IPS DF 4.7 (cell line): Measurements from ENCODE around the gene KRT13.

Experiments used
- DNase-seq: peaks from one replicate; pipeline ENCODE4 v3.0.0-alpha.2; 2013; ENCODE audit warnings: low spot score; ENCODE audit errors: extremely low read depth

The KRT13 gene

GRCh38 chr17:41537990-41538389 lies 32.6 kb upstream of the KRT13 start:
- no peak for DNase-seq

DNA sequence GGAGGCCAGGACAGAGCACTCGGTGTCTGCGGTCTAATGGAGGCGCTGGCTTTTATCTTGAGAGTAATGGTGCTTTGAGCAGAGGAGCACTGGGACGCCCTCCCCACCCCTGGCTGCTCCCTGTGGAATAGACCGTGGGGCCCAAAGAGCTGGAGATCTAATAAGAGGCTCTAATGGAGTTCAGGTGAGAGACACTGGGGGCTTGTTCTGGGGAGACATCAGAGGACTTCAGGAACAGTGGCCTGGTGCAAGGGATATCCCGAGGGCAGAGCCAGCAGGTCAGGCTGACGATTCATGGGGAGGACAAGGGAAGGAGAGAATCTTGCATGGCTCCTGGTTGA lies 32.2 kb upstream of the KRT13 start:
- DNase-seq: no peak

- DNase-seq: no peak
These were observed 31.6 kb upstream of the KRT13 start for GRCh38 chr17:41536741-41537613.

DNA sequence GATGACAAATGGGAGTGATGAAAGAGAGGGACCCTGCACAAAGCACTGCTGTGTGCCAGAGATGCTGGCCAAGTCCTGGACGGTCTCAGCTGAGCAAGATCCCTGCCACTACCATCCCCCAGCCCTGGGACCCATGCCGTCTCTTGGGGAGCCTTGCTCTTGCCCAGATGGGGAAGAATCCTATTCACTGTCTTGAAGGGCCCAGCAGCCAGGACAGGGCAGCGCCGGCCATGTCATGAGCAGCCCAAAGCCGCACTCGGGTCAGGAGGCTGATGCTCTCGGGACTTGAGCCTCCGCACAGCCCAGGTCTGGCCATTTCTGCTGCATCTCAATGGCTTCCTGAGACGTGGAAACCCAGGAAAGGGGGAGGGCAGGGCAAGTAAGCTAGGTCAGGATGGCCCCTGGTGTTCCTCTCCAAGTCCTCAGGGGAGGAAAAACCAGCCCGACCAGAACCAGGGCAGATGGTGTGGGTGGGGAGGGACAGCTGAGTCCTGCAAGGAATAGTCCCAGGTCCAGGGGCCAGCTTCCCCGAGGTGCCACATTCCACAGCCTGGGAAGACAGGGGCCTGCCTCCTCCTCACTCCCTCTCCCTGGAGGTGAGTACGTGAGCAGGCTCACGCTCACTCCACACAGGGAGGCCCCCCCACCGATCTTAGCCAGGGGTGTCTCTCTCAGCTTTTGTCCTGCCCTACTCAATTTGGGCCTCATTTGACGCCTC lies 30.5 kb upstream of the KRT13 start:
- no peak for DNase-seq

- no peak for DNase-seq
These were observed 29.6 kb upstream of the KRT13 start for GRCh38 chr17:41534899-41535546.

GRCh38 chr17:41533613-41534012 lies 28.2 kb upstream of the KRT13 start:
- DNase-seq: no peak

DNA sequence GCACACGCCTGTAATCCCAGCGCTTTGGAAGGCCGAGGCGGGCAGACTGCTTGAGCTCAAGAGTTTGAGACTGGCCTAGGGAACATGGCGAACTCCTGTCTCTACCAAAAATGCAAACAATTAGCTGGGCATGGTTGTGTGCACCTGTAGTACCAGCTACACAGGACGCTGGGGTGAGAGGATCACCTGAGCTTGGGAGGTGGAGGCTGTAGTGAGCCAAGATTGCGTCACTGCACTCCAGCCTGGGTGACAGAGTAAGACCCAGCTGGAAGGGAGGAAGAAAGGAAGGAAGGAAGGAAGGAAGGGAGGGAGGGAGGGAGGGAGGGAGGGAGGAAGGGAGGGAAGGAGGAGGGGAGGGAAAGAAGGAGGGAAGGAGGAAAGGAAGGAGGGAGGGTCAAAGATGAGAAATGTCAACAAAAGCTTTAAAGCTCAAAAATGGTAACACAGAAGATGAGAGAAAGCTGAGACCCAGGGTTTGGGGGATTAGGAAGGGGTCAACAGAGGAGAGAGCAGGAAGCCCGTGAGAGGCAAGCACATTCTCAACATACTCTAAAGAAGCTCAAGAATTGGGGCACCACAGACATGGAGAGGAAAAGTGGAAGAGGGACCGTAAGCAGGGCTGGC lies 27.6 kb upstream of the KRT13 start:
- no peak for DNase-seq

DNA sequence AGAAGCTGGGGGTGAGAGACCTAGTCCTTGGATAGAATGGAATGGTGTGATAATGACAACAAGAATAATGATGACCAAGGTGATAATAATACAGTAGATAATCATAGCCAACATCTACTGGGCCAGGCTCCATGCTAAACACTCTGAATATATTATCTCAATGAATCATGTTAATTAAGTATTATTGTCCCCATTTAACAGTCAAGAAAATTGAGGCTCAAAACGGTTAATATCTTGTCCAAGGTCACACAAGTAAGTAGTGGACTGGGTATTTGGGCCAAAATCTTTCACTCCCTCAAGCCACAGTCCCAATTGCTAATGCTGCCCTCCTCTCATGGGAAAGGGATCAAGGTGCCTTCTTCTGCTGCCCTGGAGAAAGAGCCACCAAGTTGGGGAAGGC lies 26.6 kb upstream of the KRT13 start:
- DNase-seq: no peak

DNA sequence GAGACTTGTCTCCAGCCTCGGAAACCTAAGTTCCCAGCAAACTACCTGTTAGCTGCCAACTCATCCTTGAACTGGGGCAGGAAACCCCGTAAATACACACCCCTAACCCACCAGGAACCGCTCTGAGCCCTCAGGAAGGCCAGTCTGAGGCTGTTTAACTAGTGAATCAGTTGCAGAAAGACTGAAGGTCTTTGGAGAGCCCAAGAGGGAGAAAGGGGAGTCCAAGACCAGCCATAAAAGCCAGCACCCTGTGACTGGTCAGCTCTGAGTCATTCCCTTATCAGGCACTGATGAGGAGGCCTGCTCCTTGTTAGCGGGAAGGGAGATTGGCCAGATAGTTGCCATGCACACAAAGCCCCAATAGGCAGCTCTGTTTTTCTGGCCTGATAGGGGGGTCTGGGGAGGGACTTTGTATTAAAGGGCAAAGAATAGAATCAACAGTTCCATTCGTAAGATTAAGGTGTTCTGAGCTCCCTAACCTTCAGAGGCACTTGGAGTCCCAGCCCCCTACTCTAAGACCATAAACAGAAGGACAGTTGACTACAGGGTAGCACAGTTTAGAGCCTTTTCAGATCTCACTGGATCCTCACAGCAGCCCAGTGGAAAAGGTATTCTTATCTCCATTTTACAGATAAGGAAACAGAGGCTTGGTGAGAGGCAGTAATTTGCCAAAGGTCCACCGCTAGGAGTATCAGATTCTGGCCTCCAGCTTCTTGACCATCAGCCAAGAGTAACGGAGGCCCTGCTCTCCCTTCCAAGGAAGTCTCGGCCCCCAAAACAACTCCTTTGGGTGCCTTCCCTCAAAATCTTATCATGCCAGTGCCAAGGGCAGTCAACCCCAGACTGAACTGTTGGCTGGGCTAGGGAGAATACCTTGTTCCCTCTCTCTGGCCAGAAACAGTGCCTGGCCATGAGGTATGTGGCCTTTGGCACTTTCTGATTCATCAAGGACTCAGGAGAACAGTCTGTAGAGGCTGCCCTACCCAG lies 24.9 kb upstream of the KRT13 start:
- no peak for DNase-seq

- no peak for DNase-seq
These were observed 24.1 kb upstream of the KRT13 start for GRCh38 chr17:41529491-41529915.

DNA sequence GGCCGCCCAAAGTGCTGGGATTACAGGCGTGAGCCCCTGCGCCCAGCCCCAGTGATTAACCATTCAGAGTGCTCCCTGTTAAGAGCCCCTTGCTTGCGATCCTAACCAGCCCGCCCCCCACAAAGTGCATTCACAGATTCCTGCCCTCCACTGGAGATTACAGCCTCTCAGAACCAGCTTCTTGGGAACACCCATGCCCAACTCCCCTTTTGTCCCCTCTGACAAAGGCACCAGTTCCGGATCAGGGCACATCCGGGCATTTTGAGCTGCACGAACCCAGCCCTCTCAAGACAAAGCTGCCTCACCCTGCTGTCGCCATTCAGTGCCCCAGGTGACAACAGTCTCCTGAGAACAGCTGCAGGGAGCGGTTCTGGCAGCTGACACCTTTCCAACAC lies 23.5 kb upstream of the KRT13 start:
- DNase-seq: no peak

GRCh38 chr17:41527063-41528023 lies 21.9 kb upstream of the KRT13 start:
- DNase-seq: no peak

DNA sequence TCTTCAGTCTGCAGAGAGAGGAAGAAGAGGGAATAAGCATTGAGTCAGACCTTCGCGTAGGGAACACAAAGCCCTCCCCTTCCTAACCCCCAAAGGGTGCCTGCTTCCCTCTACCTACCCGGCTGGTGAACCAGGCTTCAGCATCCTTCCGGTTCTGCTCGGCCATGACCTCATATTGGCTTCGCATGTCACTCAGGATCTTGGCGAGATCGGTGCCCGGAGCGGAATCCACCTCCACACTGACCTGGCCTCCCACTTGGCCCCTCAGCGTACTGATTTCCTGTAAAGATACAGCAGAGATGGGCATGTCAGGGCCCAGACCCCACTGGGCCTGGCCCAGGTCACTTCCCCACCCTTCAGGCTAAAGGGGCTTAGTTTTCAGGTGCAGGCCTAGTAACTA lies 18.8 kb upstream of the KRT13 start:
- DNase-seq: no peak

DNA sequence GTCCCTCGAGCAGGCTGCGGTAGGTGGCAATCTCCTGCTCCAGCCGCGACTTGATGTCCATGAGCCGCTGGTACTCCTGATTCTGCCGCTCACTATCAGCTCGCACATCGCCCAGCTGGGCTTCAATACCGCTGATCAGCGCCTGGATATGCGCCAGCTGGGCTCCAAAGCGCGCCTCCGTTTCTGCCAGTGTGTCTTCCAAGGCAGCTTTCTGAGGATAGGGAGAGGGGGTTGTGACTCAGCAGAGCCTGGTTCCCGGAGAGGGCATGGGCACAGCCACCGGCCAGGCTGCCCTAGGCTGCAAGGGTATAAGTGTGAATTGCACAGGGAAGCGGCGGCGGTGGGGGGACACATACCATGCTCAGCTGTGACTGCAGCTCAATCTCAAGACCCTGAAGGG lies 18.4 kb upstream of the KRT13 start:
- no peak for DNase-seq

GRCh38 chr17:41523225-41523593 lies 17.8 kb upstream of the KRT13 start:
- no peak for DNase-seq

GRCh38 chr17:41522301-41523224 lies 17.2 kb upstream of the KRT13 start:
- DNase-seq: no peak

DNA sequence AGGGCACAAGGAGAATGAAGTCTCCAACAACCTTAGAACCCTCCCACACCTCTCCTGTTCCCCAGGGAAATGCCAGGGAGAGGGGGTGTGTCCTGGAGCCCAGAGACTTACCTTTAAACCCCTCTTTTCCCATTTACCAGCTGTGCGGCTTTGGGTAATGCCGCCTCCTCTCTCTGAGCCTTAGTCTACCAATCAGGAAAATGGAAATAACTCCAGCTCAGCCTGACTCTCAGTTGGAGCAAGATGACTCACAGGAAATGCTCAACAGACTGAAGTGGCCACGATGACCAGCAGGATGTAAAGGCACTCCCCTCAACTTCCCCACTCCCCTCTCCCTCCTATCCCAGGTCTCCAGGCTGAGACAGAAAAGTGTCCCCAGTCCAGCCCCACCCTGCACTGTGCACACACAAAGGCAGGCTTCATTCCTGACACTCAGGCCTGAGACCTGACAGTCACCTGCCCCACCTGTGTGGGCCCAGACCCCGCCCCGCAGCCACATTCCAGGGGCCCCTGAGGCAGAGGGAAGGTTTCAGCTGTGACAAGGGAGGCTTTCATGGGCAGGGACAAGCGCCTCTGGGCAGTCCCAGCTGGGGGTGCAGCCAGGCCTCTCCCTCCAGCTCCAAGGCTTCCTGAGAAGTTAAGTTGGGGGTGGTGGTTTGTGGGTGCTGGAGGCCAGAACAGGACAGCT lies 16.3 kb upstream of the KRT13 start:
- no peak for DNase-seq
